ENCODE measurements around the gene APOC3.

The APOC3 gene

DNA sequence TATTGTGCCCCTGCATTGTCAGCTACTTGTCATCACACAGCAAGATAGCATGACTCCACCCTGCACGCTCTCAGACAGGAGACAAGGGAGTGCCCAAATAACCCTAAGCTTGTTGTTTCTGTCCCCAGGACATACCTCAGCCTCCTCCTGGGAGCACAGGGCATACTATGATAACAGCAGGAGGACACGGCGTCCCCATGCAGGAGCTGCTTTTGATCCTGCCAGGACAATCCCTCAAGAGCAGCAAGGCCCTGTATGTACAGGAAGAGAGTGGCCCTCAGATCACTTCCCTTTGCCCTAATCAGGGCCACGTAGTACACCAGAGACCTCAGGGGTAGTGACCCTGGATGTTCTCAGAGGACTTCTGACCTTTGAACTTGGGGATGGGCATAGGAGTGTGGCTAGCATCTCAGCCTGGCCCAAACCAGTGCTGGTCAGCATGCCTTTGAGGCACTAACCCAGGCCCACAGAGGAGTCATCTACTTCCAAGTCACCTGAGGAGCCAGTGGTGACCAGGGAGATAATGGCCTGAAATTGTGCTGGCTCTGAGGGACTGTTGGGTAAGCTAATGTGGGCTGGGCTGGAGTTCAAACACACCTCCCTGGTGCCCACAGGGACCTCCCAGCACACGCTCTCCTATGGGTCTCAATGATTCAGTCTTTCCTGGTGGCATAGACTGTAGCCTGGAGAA lies 15.8 kb upstream of the APOC3 start:
- H3K4me1 Mint-ChIP-seq: no peaks in the 10 kb centered on the region
- no peak overlapping the region for H3K27ac Mint-ChIP-seq
- H3K4me3 Mint-ChIP-seq: no peak overlapping the region
- H3K27me3 Mint-ChIP-seq (ENCODE audit: low read depth): no peaks in the 10 kb centered on the region
- TF ChIP-seq, protein P1, sequence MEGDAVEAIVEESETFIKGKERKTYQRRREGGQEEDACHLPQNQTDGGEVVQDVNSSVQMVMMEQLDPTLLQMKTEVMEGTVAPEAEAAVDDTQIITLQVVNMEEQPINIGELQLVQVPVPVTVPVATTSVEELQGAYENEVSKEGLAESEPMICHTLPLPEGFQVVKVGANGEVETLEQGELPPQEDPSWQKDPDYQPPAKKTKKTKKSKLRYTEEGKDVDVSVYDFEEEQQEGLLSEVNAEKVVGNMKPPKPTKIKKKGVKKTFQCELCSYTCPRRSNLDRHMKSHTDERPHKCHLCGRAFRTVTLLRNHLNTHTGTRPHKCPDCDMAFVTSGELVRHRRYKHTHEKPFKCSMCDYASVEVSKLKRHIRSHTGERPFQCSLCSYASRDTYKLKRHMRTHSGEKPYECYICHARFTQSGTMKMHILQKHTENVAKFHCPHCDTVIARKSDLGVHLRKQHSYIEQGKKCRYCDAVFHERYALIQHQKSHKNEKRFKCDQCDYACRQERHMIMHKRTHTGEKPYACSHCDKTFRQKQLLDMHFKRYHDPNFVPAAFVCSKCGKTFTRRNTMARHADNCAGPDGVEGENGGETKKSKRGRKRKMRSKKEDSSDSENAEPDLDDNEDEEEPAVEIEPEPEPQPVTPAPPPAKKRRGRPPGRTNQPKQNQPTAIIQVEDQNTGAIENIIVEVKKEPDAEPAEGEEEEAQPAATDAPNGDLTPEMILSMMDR (IDR thresholded peaks at IDR 0.05; ENCODE audit: unreplicated experiment in 3 of 3): no peak
- H3K9me3 Mint-ChIP-seq: no peaks in the 10 kb centered on the region
- no peaks in the 10 kb centered on the region for H3K36me3 Mint-ChIP-seq (ENCODE audit: low read depth)

GRCh38 chr11:116814502-116814901 lies 15.2 kb upstream of the APOC3 start:
- Mint-ChIP-seq H3K27ac (no peak overlapping the region), H3K9me3 (no peaks in the 10 kb centered on the region), H3K27me3 (ENCODE audit: low read depth) (no peaks in the 10 kb centered on the region), H3K36me3 (ENCODE audit: low read depth) (no peaks in the 10 kb centered on the region), H3K4me3 (no peak overlapping the region), H3K4me1 (no peaks in the 10 kb centered on the region)
- TF ChIP-seq, protein P1 (IDR thresholded peaks at IDR 0.05; ENCODE audit: unreplicated experiment in 3 of 3): no peak

DNA sequence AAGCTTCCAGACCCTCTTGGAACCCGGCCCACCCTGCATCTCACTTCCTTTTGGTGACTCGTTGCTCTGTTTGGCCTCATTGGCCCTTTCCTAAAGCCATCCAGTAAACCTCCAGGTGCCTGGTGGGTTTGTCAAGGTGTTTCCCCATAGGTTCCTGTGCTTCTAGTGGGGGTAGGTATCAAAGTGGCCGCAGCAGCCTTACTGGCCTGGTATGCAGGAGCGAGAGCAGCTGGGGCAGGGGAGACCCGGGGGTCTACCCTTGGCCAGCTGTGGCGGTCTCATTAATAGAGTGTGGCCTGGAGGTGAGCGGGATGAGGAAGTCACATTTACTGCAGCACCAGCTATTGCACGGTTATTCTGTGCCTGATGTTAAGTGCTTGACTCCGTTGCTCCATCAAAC lies 10.7 kb upstream of the APOC3 start:
- Mint-ChIP-seq H3K27ac (no peak overlapping the region), H3K4me3 (no peak overlapping the region), H3K27me3 (ENCODE audit: low read depth) (no peaks in the 10 kb centered on the region)

DNA sequence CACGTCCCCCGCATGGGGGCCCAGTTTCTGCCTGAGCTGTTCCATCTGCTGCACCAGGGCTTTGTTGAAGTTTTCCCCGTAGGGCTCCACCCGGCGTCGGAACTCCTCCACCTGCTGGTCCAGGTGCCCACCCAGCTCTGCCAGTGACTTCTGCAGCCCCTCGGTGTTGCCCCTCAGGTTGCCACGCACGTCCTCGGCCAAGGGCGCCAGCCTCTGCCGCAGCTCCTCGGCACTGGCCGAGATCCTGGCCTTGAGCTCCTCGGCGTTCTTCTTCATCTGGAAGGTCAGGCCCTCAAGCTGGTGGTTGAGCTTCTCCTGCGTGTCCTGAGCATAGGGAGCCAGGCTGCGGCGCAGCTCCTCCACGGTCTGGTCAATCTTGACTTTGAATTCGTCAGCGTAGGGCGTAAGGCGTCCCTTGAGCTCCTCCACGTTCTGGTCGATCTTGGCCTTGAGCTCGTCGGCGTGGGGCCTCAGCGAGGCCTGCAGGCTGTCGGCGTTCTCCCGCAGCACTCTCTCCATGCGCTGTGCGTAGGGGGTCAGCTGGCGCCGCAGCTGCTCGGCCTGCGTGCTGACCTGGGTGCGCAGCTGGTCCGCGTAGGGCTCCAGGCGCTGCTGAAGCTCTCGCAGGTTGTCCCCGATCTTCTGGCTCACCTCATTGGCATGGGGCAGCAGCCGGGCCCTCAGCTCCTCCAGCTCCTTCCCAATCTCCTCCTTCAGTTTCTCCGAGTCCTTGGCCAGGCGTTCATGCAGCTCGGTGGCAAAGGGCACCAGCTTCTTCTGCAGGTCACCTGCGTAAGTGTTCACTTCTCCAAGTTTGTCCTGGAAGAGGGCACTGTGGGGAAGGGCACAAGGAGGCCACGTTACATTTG lies 8.4 kb upstream of the APOC3 start:
- no peak overlapping the region for H3K4me3 Mint-ChIP-seq
- no peaks in the 10 kb centered on the region for H3K36me3 Mint-ChIP-seq (ENCODE audit: low read depth)
- no peak overlapping the region for H3K27ac Mint-ChIP-seq
- TF ChIP-seq, protein P1 (IDR thresholded peaks at IDR 0.05; ENCODE audit: unreplicated experiment in 3 of 3): no peak
- H3K4me1 Mint-ChIP-seq: no peaks in the 10 kb centered on the region
- H3K27me3 Mint-ChIP-seq (ENCODE audit: low read depth): no peaks in the 10 kb centered on the region
- no peaks in the 10 kb centered on the region for H3K9me3 Mint-ChIP-seq

More for the DNA sequence above, 10.7 kb upstream of the APOC3 start:
- no peaks in the 10 kb centered on the region for H3K36me3 Mint-ChIP-seq (ENCODE audit: low read depth)
- TF ChIP-seq, protein P1 (IDR thresholded peaks at IDR 0.05; ENCODE audit: unreplicated experiment in 3 of 3): no peak
- H3K4me1 Mint-ChIP-seq: no peaks in the 10 kb centered on the region
- H3K9me3 Mint-ChIP-seq: no peaks in the 10 kb centered on the region

DNA sequence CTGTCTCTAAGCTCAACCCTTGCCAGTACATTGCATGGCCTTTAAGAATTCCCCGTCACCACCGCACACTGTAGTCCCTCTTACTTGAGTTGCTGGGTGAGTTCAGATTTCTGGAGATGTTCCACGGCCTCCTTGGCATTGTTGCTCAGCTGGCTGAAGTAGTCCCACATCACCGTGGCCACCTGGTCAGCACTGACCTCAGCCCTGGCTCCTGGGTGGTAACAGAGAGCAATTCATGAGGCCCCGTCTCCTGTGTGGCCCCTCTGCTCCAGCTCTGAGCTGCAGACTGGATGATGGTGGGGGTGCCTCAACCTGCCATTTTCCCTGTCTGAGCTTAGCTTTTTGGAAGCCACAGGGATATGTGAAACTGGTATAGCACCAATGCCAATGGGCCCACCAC lies 7.1 kb upstream of the APOC3 start:
- Mint-ChIP-seq H3K4me1 (no peaks in the 10 kb centered on the region), H3K9me3 (no peaks in the 10 kb centered on the region), H3K27me3 (ENCODE audit: low read depth) (no peaks in the 10 kb centered on the region), H3K4me3 (no peak overlapping the region), H3K27ac (no peak overlapping the region), H3K36me3 (ENCODE audit: low read depth) (no peaks in the 10 kb centered on the region)
- TF ChIP-seq, protein P1 (IDR thresholded peaks at IDR 0.05; ENCODE audit: unreplicated experiment in 3 of 3): no peak
